GM12891 (cell line): Measurements from ENCODE around the gene EGF.

Experiments
- POLR2A ChIP-seq: IDR thresholded peaks from 2 replicates; pipeline ENCODE4 v1.6.1; 2011; ENCODE audit warnings: low read depth, low read length, control low read depth
- POLR2AphosphoS5 ChIP-seq: IDR thresholded peaks from 2 replicates; pipeline ENCODE4 v1.6.1; 2011; ENCODE audit warnings: low read depth, low read length, control low read depth
- POU2F2 ChIP-seq: IDR thresholded peaks from 2 replicates; pipeline ENCODE4 v1.6.1; 2011; ENCODE audit warnings: low read depth, mild to moderate bottlenecking, control low read depth, low read length, moderate library complexity
- SPI1 ChIP-seq: IDR thresholded peaks from 2 replicates; pipeline ENCODE4 v1.6.1; 2011; ENCODE audit warnings: low read depth, low read length, control low read depth
- TAF1 ChIP-seq: IDR thresholded peaks from 2 replicates; pipeline ENCODE4 v1.6.1; 2011; ENCODE audit warnings: low read depth, low read length, control low read depth

DNA sequence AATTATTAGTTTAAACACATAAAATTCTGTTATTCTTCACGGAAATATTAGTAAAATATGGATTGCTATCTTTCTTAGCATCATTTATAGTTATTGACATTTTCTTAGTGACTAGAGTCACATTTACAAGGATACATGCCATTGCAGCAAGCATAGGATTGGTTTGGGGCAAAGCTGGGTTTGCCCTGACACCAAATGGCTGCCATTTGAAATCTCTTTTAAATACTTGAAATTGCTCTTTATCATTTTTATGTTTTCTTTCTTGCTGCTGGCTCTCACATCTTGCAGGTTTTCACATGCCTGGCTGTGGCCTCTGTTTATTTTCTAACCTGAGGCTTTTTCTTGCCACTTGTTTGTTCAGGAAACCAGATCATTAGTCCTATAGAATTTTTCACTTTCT lies 39.9 kb downstream of the EGF start:
- TF ChIP-seq POLR2A (no peak), POLR2AphosphoS5 (no peak), TAF1 (no peak), SPI1 (no peak), POU2F2 (no peak)
